ENCODE data around the gene CYP2W1.
"Not testable (repeated sequence)": the region's sequence is repeated elsewhere in the genome, so short reads cannot be mapped to it uniquely, and the experiment has no call there.

CYP2W1 gene

GRCh38 chr7:954330-955238 is 28.4 kb upstream of the CYP2W1 start, which contains the start of gene ADAP1:
Gene ADAP1 (minus strand): TSS chr7:954680. CDS start chr7:954477, 203 bp downstream.
- Histone ChIP-seq H3K9ac (ENCODE audit: low read depth, low read length) (no peak within 1 kb of the TSS), H3K27ac (ENCODE audit: low read length) (no peak within 1 kb of the TSS), H3K4me3 (ENCODE audit: low read length) (peak within 1 kb of the TSS; percentile 53; the same call in 1 of the 2 replicates), H3K4me1 (ENCODE audit: insufficient read depth, low read length) (no peaks in the 10 kb centered on the region), H3K9me3 (ENCODE audit: insufficient read depth, low read depth, low read length) (no peaks in the 10 kb centered on the region), H3K36me3 (ENCODE audit: insufficient read depth, low read depth, low read length) (no peaks in the 10 kb centered on the region), H3K27me3 (ENCODE audit: insufficient read depth, low read length) (peaks cover 35% of the 10 kb centered on the region)

DNA sequence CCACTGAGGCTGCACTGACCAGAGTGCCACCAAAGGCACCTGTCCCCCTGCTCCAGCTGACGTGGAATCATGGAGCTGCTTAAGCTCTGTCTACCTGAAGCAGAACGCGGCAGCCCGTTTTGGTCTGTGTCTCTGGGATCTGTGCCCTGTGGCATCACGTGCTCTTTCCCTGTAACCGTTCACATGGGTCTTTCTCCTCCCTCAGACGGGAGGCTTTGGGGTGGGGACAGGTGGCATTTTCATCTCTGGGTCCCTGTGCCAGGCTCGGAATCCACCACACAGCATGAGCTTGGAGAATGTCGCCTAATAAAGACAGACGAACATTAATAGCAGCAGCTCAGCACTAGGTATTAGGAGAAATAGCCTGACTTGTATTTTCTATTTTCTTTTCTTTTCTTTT is 26.9 kb upstream of the CYP2W1 start:
- H3K9me3 ChIP-seq (ENCODE audit: insufficient read depth, low read depth, low read length) = no peaks in the 10 kb centered on the region
- no peak overlapping the region for H3K27ac ChIP-seq (ENCODE audit: low read length)
- no peak overlapping the region for H3K9ac ChIP-seq (ENCODE audit: low read depth, low read length)
- H3K36me3 ChIP-seq (ENCODE audit: insufficient read depth, low read depth, low read length) = no peaks in the 10 kb centered on the region
- H3K27me3 ChIP-seq (ENCODE audit: insufficient read depth, low read length) = peaks cover 35% of the 10 kb centered on the region
- no peak overlapping the region for H3K4me3 ChIP-seq (ENCODE audit: low read length)
- no peaks in the 10 kb centered on the region for H3K4me1 ChIP-seq (ENCODE audit: insufficient read depth, low read length)

DNA sequence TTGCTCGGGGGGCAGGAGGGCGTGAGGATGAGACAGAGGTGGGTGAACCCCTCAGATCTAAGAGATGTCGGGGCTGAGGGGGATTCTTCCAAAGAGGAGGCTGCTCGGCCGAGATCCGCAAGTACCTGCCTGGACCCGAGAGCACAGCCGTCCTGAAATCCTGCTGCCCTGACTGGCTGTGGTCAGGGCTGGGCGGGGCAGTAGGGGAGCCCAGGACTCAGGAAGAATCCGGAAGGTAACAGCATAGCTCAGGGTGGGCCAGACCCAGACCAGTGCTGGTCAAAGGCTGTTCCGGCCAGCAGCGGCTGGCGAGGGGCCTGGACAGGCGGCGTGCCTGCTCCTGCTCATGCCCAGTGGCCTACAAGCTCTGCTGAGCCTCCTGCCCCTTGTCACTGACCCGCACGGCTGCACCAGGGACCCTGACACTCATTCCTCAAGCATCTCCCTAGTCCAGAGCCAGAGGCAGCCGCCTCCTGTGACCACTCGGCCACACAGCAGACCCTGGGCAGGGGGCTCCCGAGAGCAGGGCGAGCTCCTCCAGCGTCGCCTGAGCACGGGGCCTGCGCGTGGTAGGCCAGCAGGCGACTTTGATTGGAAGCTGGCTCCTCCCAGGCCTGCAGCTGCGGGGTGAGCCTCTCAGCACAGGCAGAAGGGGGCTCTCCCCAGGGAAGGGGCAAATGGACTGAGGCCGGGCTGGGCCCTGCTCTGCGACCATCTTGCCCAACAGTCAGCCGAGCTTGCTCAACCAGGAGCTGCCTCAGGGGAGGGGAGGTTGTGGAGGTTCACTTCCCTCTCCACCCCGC is 25.4 kb upstream of the CYP2W1 start:
- Histone ChIP-seq H3K4me3 (ENCODE audit: low read length) (no peak overlapping the region), H3K27ac (ENCODE audit: low read length) (no peak overlapping the region), H3K36me3 (ENCODE audit: insufficient read depth, low read depth, low read length) (no peaks in the 10 kb centered on the region), H3K27me3 (ENCODE audit: insufficient read depth, low read length) (peaks cover 29% of the 10 kb centered on the region), H3K9ac (ENCODE audit: low read depth, low read length) (no peak overlapping the region), H3K9me3 (ENCODE audit: insufficient read depth, low read depth, low read length) (no peaks in the 10 kb centered on the region), H3K4me1 (ENCODE audit: insufficient read depth, low read length) (no peaks in the 10 kb centered on the region)

- Histone ChIP-seq H3K9me3 (ENCODE audit: insufficient read depth, low read depth, low read length) (no peaks in the 10 kb centered on the region), H3K36me3 (ENCODE audit: insufficient read depth, low read depth, low read length) (no peaks in the 10 kb centered on the region), H3K4me3 (ENCODE audit: low read length) (no peak overlapping the region), H3K27me3 (ENCODE audit: insufficient read depth, low read length) (peaks cover 20% of the 10 kb centered on the region), H3K4me1 (ENCODE audit: insufficient read depth, low read length) (no peaks in the 10 kb centered on the region; the same call in 1 of the 2 replicates), H3K27ac (ENCODE audit: low read length) (no peak overlapping the region), H3K9ac (ENCODE audit: low read depth, low read length) (no peak overlapping the region)
Observed at GRCh38 chr7:958221-959200, 24.5 kb upstream of the CYP2W1 start.

- Histone ChIP-seq H3K36me3 (ENCODE audit: insufficient read depth, low read depth, low read length) (no peaks in the 10 kb centered on the region), H3K27ac (ENCODE audit: low read length) (no peak overlapping the region), H3K9me3 (ENCODE audit: insufficient read depth, low read depth, low read length) (no peaks in the 10 kb centered on the region), H3K9ac (ENCODE audit: low read depth, low read length) (no peak overlapping the region), H3K4me3 (ENCODE audit: low read length) (no peak overlapping the region), H3K27me3 (ENCODE audit: insufficient read depth, low read length) (peaks cover 16% of the 10 kb centered on the region), H3K4me1 (ENCODE audit: insufficient read depth, low read length) (no peaks in the 10 kb centered on the region; the same call in 1 of the 2 replicates)
Observed at GRCh38 chr7:959271-959670, 23.7 kb upstream of the CYP2W1 start.

GRCh38 chr7:959740-960139 is 23.2 kb upstream of the CYP2W1 start:
- not testable (repeated sequence) for H3K4me1 ChIP-seq (ENCODE audit: insufficient read depth, low read length); H3K36me3 ChIP-seq (ENCODE audit: insufficient read depth, low read depth, low read length); H3K9ac ChIP-seq (ENCODE audit: low read depth, low read length); H3K9me3 ChIP-seq (ENCODE audit: insufficient read depth, low read depth, low read length); H3K4me3 ChIP-seq (ENCODE audit: low read length); H3K27ac ChIP-seq (ENCODE audit: low read length)
- H3K27me3 ChIP-seq (ENCODE audit: insufficient read depth, low read length) = peaks cover 15% of the 10 kb centered on the region

DNA sequence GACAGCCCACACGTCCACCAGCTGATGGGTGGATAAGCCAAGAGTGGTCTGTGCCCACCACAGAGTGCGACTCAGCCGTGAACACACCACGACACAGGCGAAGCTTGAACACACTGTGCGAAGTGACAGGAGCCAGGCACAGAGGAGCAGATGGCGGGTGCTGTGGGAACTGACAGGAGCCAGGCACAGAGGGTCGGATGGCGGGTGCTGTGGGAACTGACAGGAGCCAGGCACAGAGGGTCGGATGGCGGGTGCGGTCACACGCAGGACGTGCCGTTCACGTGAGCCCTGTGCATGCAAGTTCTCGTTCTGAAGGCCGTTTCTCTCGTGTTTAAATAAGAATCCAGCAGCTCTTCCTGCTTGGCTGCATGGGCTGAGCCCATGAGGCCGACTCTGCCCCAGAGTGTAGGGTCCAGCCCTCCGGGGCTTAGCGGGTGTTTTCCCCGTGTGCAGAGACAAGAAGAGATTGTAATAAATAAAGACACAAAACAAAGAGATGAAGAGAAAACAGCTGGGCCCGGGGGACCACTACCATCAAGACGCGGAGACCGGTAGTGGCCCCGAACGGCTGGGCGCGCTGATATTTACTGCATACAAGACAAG is 22.6 kb upstream of the CYP2W1 start:
- no peak overlapping the region for H3K27ac ChIP-seq (ENCODE audit: low read length)
- no peaks in the 10 kb centered on the region for H3K9me3 ChIP-seq (ENCODE audit: insufficient read depth, low read depth, low read length)
- no peak overlapping the region for H3K9ac ChIP-seq (ENCODE audit: low read depth, low read length)
- H3K27me3 ChIP-seq (ENCODE audit: insufficient read depth, low read length) = peaks cover 9% of the 10 kb centered on the region
- no peaks in the 10 kb centered on the region for H3K36me3 ChIP-seq (ENCODE audit: insufficient read depth, low read depth, low read length)
- H3K4me1 ChIP-seq (ENCODE audit: insufficient read depth, low read length) = no peaks in the 10 kb centered on the region; the same call in 1 of the 2 replicates
- H3K4me3 ChIP-seq (ENCODE audit: low read length) = no peak overlapping the region

DNA sequence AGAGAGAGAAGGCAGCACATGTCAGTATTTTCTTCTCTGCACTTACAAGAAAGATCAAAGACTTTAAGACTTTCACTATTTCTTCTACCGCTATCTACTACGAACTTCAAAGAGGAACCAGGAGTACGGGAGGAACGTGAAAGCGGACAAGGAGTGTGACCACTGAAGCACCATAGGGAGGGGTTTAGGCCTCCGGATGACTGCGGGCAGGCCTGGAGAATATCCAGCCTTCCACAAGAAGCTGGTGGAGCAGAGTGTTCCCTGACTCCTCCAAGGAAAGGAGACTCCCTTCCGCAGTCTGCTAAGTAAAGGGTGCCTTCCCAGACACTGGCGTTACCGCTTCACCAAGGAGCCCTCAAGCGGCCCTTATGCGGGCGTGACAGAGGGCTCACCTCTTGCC is 22.0 kb upstream of the CYP2W1 start:
- H3K36me3 ChIP-seq (ENCODE audit: insufficient read depth, low read depth, low read length); H3K9ac ChIP-seq (ENCODE audit: low read depth, low read length); H3K9me3 ChIP-seq (ENCODE audit: insufficient read depth, low read depth, low read length); H3K27ac ChIP-seq (ENCODE audit: low read length); H3K27me3 ChIP-seq (ENCODE audit: insufficient read depth, low read length); H3K4me1 ChIP-seq (ENCODE audit: insufficient read depth, low read length); H3K4me3 ChIP-seq (ENCODE audit: low read length): not testable (repeated sequence)

DNA sequence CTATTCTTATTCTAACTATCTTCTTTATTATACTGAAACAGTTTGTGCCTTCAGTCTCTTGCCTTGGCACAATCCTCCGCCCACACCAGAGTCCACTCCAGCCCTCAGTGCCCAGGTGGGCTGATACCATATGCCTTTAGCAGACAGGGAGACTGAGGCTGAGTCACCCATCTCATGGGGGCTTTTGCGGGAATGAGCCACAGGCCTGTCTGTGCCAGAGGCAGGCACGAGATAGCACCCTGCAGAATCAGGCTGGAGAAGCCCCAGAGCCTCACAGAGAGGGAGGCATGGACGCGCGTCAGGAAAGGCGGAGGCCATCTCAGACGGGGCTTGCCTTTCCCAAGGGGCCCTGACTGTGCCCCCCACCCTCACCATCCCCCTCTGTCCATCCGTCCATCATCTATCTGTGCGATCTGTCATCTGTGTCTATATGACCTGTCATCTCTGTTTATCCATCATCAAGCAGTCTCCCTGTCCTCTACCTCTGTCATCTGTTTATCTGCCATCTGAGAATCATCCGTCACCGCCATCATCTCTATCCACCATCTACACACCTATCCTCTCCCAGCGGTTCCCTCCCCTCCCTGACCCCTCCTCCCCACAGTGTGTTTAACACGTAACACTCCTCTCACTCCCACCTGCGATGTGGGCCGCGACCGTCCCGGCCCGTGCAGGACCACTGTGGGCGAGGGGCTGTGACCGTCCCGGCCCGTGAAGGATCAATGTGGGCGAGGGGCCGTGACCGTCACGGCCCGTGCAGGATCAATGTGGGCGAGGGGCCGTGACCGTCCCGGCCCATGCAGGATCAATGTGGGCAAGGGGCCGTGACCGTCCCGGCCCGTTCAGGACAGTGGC is 21.2 kb upstream of the CYP2W1 start:
- Histone ChIP-seq H3K27ac (ENCODE audit: low read length) (no peak overlapping the region), H3K9ac (ENCODE audit: low read depth, low read length) (no peak overlapping the region), H3K4me1 (ENCODE audit: insufficient read depth, low read length) (no peaks in the 10 kb centered on the region; the same call in 1 of the 2 replicates), H3K4me3 (ENCODE audit: low read length) (no peak overlapping the region), H3K9me3 (ENCODE audit: insufficient read depth, low read depth, low read length) (no peaks in the 10 kb centered on the region), H3K27me3 (ENCODE audit: insufficient read depth, low read length) (no peaks in the 10 kb centered on the region), H3K36me3 (ENCODE audit: insufficient read depth, low read depth, low read length) (no peaks in the 10 kb centered on the region; the same call in 1 of the 2 replicates)

DNA sequence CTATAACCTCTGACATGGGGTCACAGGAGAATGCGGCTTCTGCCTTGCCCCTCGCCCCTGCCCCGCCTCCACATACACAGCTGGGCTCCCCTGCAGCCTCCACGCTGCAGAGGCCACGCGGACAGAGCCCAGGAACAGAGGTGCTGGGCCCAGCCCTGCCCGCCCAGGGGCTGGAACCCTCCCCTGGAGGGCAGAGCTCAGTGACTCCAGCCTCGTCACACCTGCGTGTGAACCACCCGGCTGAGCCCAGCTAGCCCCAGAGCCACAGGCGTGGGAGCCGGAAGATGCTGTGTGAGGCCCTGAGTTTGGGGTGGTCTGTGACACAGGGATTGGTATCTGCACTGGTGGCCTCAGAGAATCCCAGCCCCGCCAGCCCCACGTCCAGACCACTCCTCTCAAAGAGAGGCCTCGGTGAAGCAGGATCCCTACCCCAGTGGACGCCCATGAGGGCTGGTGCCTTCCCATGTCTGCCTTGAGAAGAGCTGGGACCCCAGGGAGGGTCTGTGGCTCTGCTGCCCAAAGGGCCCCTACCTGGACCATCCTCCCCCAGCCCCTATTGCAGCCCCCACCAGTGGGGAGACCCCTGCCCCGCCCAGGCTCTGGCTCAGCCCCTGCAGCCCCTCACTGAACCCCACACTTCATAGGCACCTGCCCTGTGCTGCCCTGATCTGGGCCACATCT is 20.4 kb upstream of the CYP2W1 start:
- Histone ChIP-seq H3K36me3 (ENCODE audit: insufficient read depth, low read depth, low read length) (peaks cover 4% of the 10 kb centered on the region; the same call in 1 of the 2 replicates), H3K9me3 (ENCODE audit: insufficient read depth, low read depth, low read length) (no peaks in the 10 kb centered on the region), H3K4me1 (ENCODE audit: insufficient read depth, low read length) (no peaks in the 10 kb centered on the region; the same call in 1 of the 2 replicates), H3K4me3 (ENCODE audit: low read length) (no peak overlapping the region), H3K9ac (ENCODE audit: low read depth, low read length) (no peak overlapping the region), H3K27me3 (ENCODE audit: insufficient read depth, low read length) (no peaks in the 10 kb centered on the region), H3K27ac (ENCODE audit: low read length) (no peak overlapping the region)

Data from iPS-20b (cell line).